ENCODE data around the gene DLGAP4. TPM values are rescaled to one million over a fixed set of nuclear protein-coding genes. Genes with fewer than 3 reads are reported as not detected.

DLGAP4 gene
- total RNA-seq, 1 donor from 2014 or later, result 61.2 TPM

DNA sequence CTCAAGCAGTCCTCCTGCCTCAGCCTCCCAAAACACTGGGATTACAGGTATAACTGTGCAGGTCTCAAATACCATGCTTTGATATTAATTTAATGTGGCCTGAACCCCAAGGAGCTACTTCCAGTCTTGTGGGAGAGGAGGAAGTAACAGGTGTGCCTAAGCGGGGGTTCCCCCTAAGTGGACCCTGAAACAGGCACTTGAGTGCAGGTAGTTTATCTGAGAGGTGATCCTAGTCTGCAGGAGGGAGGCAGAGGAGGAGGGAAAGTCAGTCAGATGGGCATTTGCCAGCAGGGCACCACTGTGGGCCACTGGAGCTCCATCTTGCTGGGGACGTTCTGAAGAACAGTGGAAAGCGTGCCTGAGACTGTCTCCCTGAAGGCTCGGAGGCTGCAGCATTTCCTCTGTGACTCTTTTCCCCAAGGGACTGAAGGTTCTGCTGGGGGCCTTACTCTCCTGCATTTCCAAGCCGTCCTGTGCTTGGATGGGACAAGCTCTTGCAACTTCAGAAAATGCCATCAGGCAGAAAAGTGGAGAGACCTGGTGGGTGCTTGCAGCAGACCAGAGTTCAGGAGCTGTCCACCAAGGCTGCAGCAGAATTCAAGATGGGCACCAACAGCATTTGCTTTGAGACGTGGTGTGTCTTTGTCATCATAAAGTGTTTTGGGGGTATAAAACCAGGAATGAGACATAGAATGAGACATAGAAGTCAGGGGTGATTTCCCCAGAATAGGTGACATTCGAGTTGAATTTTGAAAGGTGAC is 4.6 kb upstream of the DLGAP4 start:
- Histone ChIP-seq H3K27me3 (peaks cover 70% of the 10 kb centered on the region), H3K36me3 (no peaks in the 10 kb centered on the region), H3K27ac (no peak overlapping the region), H3K4me1 (peaks cover 1% of the 10 kb centered on the region), H3K9me3 (no peaks in the 10 kb centered on the region), H3K4me3 (no peak overlapping the region)
- intact Hi-C loops (cut with DNase I), result no loop called here
- DNase-seq (no peak), ATAC-seq (no peak)
- TF ChIP-seq, protein P1, sequence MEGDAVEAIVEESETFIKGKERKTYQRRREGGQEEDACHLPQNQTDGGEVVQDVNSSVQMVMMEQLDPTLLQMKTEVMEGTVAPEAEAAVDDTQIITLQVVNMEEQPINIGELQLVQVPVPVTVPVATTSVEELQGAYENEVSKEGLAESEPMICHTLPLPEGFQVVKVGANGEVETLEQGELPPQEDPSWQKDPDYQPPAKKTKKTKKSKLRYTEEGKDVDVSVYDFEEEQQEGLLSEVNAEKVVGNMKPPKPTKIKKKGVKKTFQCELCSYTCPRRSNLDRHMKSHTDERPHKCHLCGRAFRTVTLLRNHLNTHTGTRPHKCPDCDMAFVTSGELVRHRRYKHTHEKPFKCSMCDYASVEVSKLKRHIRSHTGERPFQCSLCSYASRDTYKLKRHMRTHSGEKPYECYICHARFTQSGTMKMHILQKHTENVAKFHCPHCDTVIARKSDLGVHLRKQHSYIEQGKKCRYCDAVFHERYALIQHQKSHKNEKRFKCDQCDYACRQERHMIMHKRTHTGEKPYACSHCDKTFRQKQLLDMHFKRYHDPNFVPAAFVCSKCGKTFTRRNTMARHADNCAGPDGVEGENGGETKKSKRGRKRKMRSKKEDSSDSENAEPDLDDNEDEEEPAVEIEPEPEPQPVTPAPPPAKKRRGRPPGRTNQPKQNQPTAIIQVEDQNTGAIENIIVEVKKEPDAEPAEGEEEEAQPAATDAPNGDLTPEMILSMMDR (IDR thresholded peaks at IDR 0.05), result no peak

DNA sequence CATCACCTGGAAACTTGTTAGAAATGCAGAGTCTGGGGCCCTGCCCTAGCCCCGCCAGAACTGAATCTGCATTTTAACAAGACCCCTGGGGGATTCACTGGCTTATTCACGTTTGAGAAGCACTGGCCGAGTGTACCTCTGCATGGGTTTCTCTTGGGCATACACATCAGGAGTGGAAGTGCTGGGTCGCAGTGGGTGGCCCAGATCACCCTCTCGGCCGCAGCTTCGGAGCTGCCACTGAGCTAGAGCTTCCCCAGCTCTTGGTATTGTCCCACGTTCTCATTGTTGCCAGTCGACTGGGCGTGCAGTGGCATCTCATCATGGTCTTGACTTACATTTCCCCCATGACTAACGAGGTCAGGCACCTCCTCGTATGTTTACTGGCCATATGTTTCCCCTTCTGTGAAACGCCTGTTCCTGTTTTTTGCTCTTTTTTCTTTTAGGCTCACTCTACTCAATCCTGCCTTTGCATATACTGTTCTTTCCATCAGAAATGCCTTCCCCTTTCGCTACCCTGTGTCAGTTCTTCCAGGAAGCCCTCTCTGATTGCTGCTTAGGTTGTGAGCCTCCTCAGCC is 3.0 kb upstream of the DLGAP4 start:
- peak; percentile 49 for DNase-seq
- peaks cover 6% of the 10 kb centered on the region for H3K4me1 ChIP-seq
- peaks cover 81% of the 10 kb centered on the region for H3K27me3 ChIP-seq
- no peak overlapping the region for H3K4me3 ChIP-seq
- TF ChIP-seq, protein P1 (IDR thresholded peaks at IDR 0.05), result no peak
- H3K36me3 ChIP-seq, result no peaks in the 10 kb centered on the region
- intact Hi-C loops (cut with DNase I), result no loop called here
- H3K9me3 ChIP-seq, result no peaks in the 10 kb centered on the region
- ATAC-seq, result no peak
- H3K27ac ChIP-seq, result no peak overlapping the region

DNA sequence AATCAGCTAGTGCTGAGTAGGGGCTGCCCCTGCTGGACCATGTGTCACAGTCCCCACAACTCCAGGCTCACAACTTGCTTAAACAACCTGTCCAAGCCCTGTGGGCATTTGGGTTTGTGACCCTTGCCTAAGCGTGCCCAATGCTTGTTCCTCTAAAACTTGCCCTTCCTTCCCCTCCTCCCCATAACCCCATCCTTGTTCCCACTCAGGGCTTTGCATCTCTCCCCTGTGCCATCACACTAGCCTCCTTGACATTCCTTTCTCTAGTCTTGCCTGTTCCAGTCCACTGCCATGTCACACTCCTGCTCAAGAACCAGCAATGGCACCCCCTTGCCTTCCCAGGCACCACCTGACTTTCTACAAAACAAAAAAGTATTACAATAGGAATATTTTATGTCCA is 2.3 kb upstream of the DLGAP4 start:
- intact Hi-C loops (cut with DNase I), result no loop called here
- Histone ChIP-seq H3K4me1 (peaks cover 6% of the 10 kb centered on the region), H3K9me3 (no peaks in the 10 kb centered on the region), H3K27ac (no peak overlapping the region), H3K27me3 (peaks cover 88% of the 10 kb centered on the region), H3K4me3 (no peak overlapping the region), H3K36me3 (no peaks in the 10 kb centered on the region)
- no peak for DNase-seq
- ATAC-seq, result no peak
- TF ChIP-seq, protein P1 (IDR thresholded peaks at IDR 0.05), result no peak

DNA sequence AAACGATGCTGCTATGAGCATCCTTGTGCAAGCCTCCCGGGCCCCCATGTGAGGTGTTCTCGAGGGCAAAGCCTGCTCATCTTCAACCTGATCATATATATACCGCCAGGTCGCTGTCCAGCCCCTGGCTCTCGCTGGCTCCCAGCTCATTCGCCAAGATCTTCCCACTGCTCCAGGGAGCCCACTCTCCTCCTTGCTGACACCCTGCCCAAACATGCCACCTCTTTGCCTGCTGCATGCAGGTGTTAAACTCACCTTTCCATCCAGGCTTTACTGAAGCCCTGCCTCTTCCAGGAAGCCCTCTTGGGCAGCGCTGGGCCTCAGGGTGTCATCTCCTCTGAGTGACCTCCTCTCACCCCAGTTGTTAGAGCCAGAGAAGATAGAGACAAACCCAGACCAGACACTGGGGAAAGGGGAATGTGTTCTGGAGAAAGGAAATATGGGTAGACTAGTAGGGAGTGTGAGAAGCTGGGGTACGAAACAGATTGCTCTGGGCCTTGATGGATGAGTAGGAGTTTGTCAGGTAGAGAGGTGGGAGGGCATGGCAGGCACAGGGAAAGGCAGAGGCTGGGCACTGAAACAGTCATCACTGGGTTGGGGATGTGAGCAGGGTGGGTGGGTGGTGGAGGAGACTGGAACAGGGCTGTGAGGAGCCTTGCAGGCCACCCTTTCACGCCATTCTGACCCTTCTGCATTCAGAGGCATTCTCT is 1.2 kb upstream of the DLGAP4 start:
- intact Hi-C loops (cut with DNase I), result no loop called here
- TF ChIP-seq, protein P1 (IDR thresholded peaks at IDR 0.05), result no peak
- Histone ChIP-seq H3K4me3 (no peak overlapping the region), H3K4me1 (peaks cover 6% of the 10 kb centered on the region), H3K9me3 (no peaks in the 10 kb centered on the region), H3K27ac (no peak overlapping the region), H3K36me3 (no peaks in the 10 kb centered on the region), H3K27me3 (peaks cover 86% of the 10 kb centered on the region)
- ATAC-seq, result no peak
- DNase-seq, result no peak

DNA sequence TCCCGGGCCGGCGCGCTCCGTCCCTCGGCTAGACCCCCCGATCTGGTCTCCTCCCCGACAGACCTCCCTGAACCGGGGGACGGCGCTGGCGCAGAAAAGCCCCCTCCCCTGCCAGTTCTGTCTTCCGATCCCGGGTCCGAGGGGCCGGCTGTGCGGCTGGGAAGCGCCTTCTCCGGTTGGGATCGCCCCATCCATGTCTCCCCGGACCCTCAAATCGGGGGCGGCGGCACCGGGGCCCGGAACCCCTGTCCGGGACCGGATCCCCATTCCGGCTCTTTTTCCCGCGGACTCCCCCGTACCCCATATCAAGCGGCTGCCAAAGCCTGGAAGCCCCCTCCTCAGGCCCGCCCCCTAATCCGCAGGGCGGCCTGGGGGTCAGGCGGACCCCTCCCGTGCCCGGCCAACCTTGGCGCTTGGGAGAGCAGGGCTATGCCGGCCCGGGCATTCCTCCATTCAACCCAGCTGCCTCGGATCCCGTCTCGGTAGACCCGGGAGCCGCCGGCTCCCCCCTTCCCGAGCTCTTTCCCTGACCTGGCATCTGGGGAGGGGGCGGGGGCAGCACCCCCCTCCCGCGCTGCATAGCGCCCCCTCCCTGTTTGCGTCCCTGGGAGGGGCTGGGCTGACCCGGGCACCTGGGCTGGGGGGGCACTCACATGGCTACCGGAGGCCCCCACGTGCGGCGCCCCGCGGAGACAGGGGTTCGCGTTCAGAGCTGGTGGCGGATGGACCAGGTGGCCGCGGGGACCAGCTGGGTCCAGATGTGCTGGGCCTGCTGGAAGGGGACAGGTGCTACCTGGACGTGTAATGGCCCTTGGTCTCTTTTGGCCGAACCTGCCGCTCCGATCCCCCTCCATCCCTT is 643 bp downstream of the DLGAP4 start:
- Histone ChIP-seq H3K27me3 (peaks cover 86% of the 10 kb centered on the region), H3K9me3 (no peaks in the 10 kb centered on the region), H3K27ac (no peak overlapping the region), H3K36me3 (no peaks in the 10 kb centered on the region), H3K4me1 (peaks cover 6% of the 10 kb centered on the region), H3K4me3 (no peak overlapping the region)
- intact Hi-C loops (cut with DNase I), result no loop called here
- TF ChIP-seq, protein P1 (IDR thresholded peaks at IDR 0.05), result no peak
- no peak for ATAC-seq
- peak; percentile 60 for DNase-seq

Data from upper lobe of right lung (tissue), 1 donor.